Gastroesophageal sphincter (tissue), 3 donors: ENCODE results near the gene RDH14.

Experiments used
- POLR2AphosphoS5 ChIP-seq: sonication (generic); formaldehyde crosslinking; IDR thresholded peaks from one replicate; pipeline ENCODE4 v1.6.1; 2017; ENCODE audit warnings: antibody characterized with exemption
- TF ChIP-seq, protein P1 (sequence below), 4 experiments: fragments of 200-600 bp in 2 of 4; fragments of 450-650 bp in 2 of 4; sonication (generic) in 1 of 4; IDR thresholded peaks; one replicate each; pipeline ENCODE4 v1.5.1; 2017 to 2019; ENCODE audit warnings: antibody characterized with exemption in 4 of 4, mild to moderate bottlenecking in 2 of 4, moderate library complexity in 2 of 4

DNA sequence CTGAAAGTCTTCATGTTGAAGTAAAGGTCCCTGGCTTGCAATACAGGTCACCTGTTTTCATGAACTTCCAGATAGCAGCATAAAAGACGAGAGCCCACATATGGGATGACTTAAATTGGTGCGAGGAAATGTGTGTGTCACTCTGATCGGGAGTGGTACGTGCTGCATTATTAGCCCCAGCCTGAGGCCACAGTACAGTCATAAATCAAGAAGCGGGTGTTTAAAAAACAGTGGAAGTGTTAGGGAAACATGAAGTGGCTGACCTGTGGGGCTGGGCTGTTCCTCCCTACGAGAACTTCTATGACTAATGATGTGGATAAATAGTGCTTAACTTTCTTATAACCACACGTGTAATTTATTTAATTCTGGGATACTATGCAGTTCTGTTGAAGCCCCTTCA is 24.4 kb downstream of the RDH14 start:
- TF ChIP-seq, protein P1, sequence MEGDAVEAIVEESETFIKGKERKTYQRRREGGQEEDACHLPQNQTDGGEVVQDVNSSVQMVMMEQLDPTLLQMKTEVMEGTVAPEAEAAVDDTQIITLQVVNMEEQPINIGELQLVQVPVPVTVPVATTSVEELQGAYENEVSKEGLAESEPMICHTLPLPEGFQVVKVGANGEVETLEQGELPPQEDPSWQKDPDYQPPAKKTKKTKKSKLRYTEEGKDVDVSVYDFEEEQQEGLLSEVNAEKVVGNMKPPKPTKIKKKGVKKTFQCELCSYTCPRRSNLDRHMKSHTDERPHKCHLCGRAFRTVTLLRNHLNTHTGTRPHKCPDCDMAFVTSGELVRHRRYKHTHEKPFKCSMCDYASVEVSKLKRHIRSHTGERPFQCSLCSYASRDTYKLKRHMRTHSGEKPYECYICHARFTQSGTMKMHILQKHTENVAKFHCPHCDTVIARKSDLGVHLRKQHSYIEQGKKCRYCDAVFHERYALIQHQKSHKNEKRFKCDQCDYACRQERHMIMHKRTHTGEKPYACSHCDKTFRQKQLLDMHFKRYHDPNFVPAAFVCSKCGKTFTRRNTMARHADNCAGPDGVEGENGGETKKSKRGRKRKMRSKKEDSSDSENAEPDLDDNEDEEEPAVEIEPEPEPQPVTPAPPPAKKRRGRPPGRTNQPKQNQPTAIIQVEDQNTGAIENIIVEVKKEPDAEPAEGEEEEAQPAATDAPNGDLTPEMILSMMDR (IDR thresholded peaks at IDR 0.05): no peak
- peak; percentile 67 for TF ChIP-seq POLR2AphosphoS5
